ENCODE results near the gene LYRM4.

Gene LYRM4

GRCh38 chr6:5260661-5261544 lies at the start of gene LYRM4, which contains the start of gene FARS2:
LYRM4 (minus strand) TSS chr6:5260950; CDS start chr6:5260733, 217 bp downstream.
FARS2 (plus strand) TSS chr6:5261513.
- DNase-seq: peak; percentile 90 to 98 (median 96)

GRCh38 chr6:5308066-5308465 lies 47.3 kb upstream of the LYRM4 start:
- no peak for DNase-seq

GRCh38 chr6:5307058-5307457 lies 46.3 kb upstream of the LYRM4 start:
- DNase-seq: no peak

- no peak for DNase-seq
Measured at GRCh38 chr6:5305968-5306626, 45.3 kb upstream of the LYRM4 start.

GRCh38 chr6:5303682-5304081 lies 42.9 kb upstream of the LYRM4 start:
- no peak for DNase-seq

- DNase-seq: peak in 2 of 3 donors; percentile 19 to 23
Measured at GRCh38 chr6:5302995-5303622, 42.4 kb upstream of the LYRM4 start.

GRCh38 chr6:5302220-5302946 lies 41.6 kb upstream of the LYRM4 start:
- DNase-seq: no peak

GRCh38 chr6:5300206-5300764 lies 39.5 kb upstream of the LYRM4 start:
- peak; percentile 26 to 47 (median 46) for DNase-seq

- no peak for DNase-seq
Measured at GRCh38 chr6:5295623-5296022, 34.9 kb upstream of the LYRM4 start.

- peak; percentile 66 to 71 (median 68) for DNase-seq
Measured at GRCh38 chr6:5294392-5295211, 33.9 kb upstream of the LYRM4 start.

GRCh38 chr6:5293692-5294091 lies 32.9 kb upstream of the LYRM4 start:
- DNase-seq: no peak

GRCh38 chr6:5292154-5292553 lies 31.4 kb upstream of the LYRM4 start:
- no peak for DNase-seq

GRCh38 chr6:5290500-5290899 lies 29.8 kb upstream of the LYRM4 start:
- DNase-seq: no peak

GRCh38 chr6:5290097-5290496 lies 29.3 kb upstream of the LYRM4 start:
- DNase-seq: no peak

- DNase-seq: no peak
Measured at GRCh38 chr6:5287966-5288297, 27.2 kb upstream of the LYRM4 start.

GRCh38 chr6:5287205-5287965 lies 26.6 kb upstream of the LYRM4 start:
- peak; percentile 79 to 91 (median 91) for DNase-seq

GRCh38 chr6:5286780-5287179 lies 26.0 kb upstream of the LYRM4 start:
- no peak for DNase-seq

- no peak for DNase-seq
Measured at GRCh38 chr6:5285526-5285925, 24.8 kb upstream of the LYRM4 start.

GRCh38 chr6:5285081-5285480 lies 24.3 kb upstream of the LYRM4 start:
- no peak for DNase-seq

- DNase-seq: no peak
Measured at GRCh38 chr6:5282191-5282623, 21.5 kb upstream of the LYRM4 start.

GRCh38 chr6:5280920-5281319 lies 20.2 kb upstream of the LYRM4 start:
- DNase-seq: peak in 2 of 3 donors; percentile 39 to 42

Measured in suppressor macrophage treated with lipopolysaccharide for 1 hour (primary cell).